Omental fat pad (tissue), 4 donors: Measurements from ENCODE around the gene TLX3. TPM values are rescaled to one million over a fixed set of nuclear protein-coding genes. Genes with fewer than 3 reads are reported as not detected.

Experiments
- ATAC-seq: fragments of 150-250 bp; one replicate; pipeline ENCODE4 v1.9.1; 2016; ENCODE audit warnings: mild to moderate bottlenecking, moderate library complexity; ENCODE audit not compliant: low FRiP score
- DNase-seq: peaks from one replicate; pipeline ENCODE4 v3.0.0-alpha.2; 2019; ENCODE audit warnings: low spot score
- CTCF ChIP-seq, 3 donors: fragments of 450-650 bp; IDR thresholded peaks; one replicate each; pipeline ENCODE4 v1.5.1; 2016 to 2017; ENCODE audit warnings: antibody characterized with exemption in 3 of 3, mild to moderate bottlenecking in 3 of 3, moderate library complexity in 2 of 3
- total RNA-seq, 4 donors: library from RNA; depleted of rRNA; stranded (reverse); fragments of >200 nt; gene quantifications; one replicate each; pipeline ENCODE4 v1.1.0, GENCODE V29; 2016

TLX3 gene
- total RNA-seq, 4 donors from 2014 or later: not detected

- ATAC-seq (no peak), DNase-seq (no peak)
- no peak for TF ChIP-seq CTCF (IDR thresholded peaks at IDR 0.05)
Observed at GRCh38 chr5:171315925-171316257, 6.8 kb downstream of the TLX3 start.

GRCh38 chr5:171316258-171317121 is 7.4 kb downstream of the TLX3 start:
- ATAC-seq: peak; percentile 35
- DNase-seq: no peak
- TF ChIP-seq CTCF (IDR thresholded peaks at IDR 0.05): no peak

- TF ChIP-seq CTCF (IDR thresholded peaks at IDR 0.05): no peak
- DNase-seq (no peak), ATAC-seq (no peak)
Observed at GRCh38 chr5:171317230-171317629, 8.2 kb downstream of the TLX3 start.

- TF ChIP-seq CTCF (IDR thresholded peaks at IDR 0.05): no peak
- ATAC-seq: no peak
- no peak for DNase-seq
Observed at GRCh38 chr5:171318026-171318425, 9.0 kb downstream of the TLX3 start.

- TF ChIP-seq CTCF (IDR thresholded peaks at IDR 0.05): no peak
- DNase-seq: no peak
- ATAC-seq: no peak
Observed at GRCh38 chr5:171321447-171321846, 12.4 kb downstream of the TLX3 start.

- ATAC-seq (no peak), DNase-seq (no peak)
- no peak for TF ChIP-seq CTCF (IDR thresholded peaks at IDR 0.05)
Observed at GRCh38 chr5:171322527-171322926, 13.5 kb downstream of the TLX3 start.

GRCh38 chr5:171323007-171323406 is 14.0 kb downstream of the TLX3 start:
- no peak for DNase-seq
- no peak for TF ChIP-seq CTCF (IDR thresholded peaks at IDR 0.05)
- no peak for ATAC-seq
